H9 (cell line): Measurements from ENCODE around the gene SMNDC1. TPM values are rescaled to one million over a fixed set of nuclear protein-coding genes. Genes with fewer than 3 reads are reported as not detected.

Source experiments
- DNase-seq: peaks from one replicate; pipeline ENCODE4 v3.0.0-alpha.2; 2017
- H2AFZ ChIP-seq: one replicate; pipeline ENCODE4 v1.6.1; 2013; ENCODE audit warnings: mild to moderate bottlenecking, low read length, control low read depth, moderate library complexity
- H2AK5ac ChIP-seq: 2 replicates; pipeline ENCODE4 v1.6.1; 2013; ENCODE audit warnings: low read length, control low read depth, mixed read lengths; ENCODE audit not compliant: insufficient read length
- H2BK120ac ChIP-seq: one replicate; pipeline ENCODE4 v1.6.1; 2013; ENCODE audit warnings: low read depth, mild to moderate bottlenecking, low read length, control low read depth, inconsistent platforms; ENCODE audit not compliant: poor library complexity, severe bottlenecking
- H2BK12ac ChIP-seq: 2 replicates; pipeline ENCODE4 v1.6.1; 2013; ENCODE audit warnings: low read length, control low read depth, mixed read lengths, low read depth; ENCODE audit not compliant: insufficient read length
- H2BK15ac ChIP-seq: 2 replicates; pipeline ENCODE4 v1.6.1; 2013; ENCODE audit warnings: low read depth, low read length, control low read depth
- H2BK20ac ChIP-seq: one replicate; pipeline ENCODE4 v1.6.1; 2013; ENCODE audit warnings: low read depth, mild to moderate bottlenecking, low read length, control low read depth, inconsistent platforms; ENCODE audit not compliant: poor library complexity, severe bottlenecking
- H2BK5ac ChIP-seq: 2 replicates; pipeline ENCODE4 v1.6.1; 2013; ENCODE audit warnings: low read length, control low read depth, mixed read lengths; ENCODE audit not compliant: insufficient read length
- H3K14ac ChIP-seq: 2 replicates; pipeline ENCODE4 v1.6.1; 2013; ENCODE audit warnings: low read length, control low read depth; ENCODE audit not compliant: insufficient read depth
- H3K18ac ChIP-seq: 2 replicates; pipeline ENCODE4 v1.6.1; 2013; ENCODE audit warnings: low read depth, mild to moderate bottlenecking, mixed read lengths, low read length, control low read depth; ENCODE audit not compliant: insufficient read length
- H3K23ac ChIP-seq: 2 replicates; pipeline ENCODE4 v1.6.1; 2013; ENCODE audit warnings: low read length, control low read depth, mixed read lengths, low read depth; ENCODE audit not compliant: insufficient read length
- H3K23me2 ChIP-seq: 2 replicates; pipeline ENCODE4 v1.6.1; 2013; ENCODE audit warnings: low read depth, mild to moderate bottlenecking, mixed read lengths, low read length, control low read depth; ENCODE audit not compliant: insufficient read length, poor library complexity, severe bottlenecking
- H3K27ac ChIP-seq: 2 replicates; pipeline ENCODE4 v1.5.1; 2013; ENCODE audit warnings: low read length, control low read depth, mixed read lengths, low read depth; ENCODE audit not compliant: insufficient read length
- H3K27me3 ChIP-seq: 2 replicates; pipeline ENCODE4 v1.6.1; 2013; ENCODE audit warnings: low read length, control low read depth, inconsistent platforms; ENCODE audit not compliant: insufficient read depth
- H3K4ac ChIP-seq: 2 replicates; pipeline ENCODE4 v1.6.1; 2013; ENCODE audit warnings: low read depth, mild to moderate bottlenecking, control low read depth, inconsistent platforms, low read length, moderate library complexity
- H3K4me1 ChIP-seq: 2 replicates; pipeline ENCODE4 v1.6.1; 2013; ENCODE audit warnings: low read length, control low read depth, inconsistent platforms; ENCODE audit not compliant: insufficient read depth
- H3K4me2 ChIP-seq: 2 replicates; pipeline ENCODE4 v1.6.1; 2013; ENCODE audit warnings: low read length, control low read depth, mixed read lengths; ENCODE audit not compliant: insufficient read length, insufficient read depth
- H3K56ac ChIP-seq: 2 replicates; pipeline ENCODE4 v1.6.1; 2013; ENCODE audit warnings: low read depth, mild to moderate bottlenecking, mixed read lengths, low read length, control low read depth; ENCODE audit not compliant: insufficient read length
- H3K79me1 ChIP-seq: 2 replicates; pipeline ENCODE4 v1.6.1; 2013; ENCODE audit warnings: low read depth, mild to moderate bottlenecking, moderate library complexity, low read length, control low read depth, inconsistent platforms; ENCODE audit not compliant: insufficient read depth, poor library complexity, severe bottlenecking
- H3K79me2 ChIP-seq: 2 replicates; pipeline ENCODE4 v1.6.1; 2013; ENCODE audit warnings: low read length, control low read depth, inconsistent platforms; ENCODE audit not compliant: insufficient read depth
- H3K9ac ChIP-seq: 2 replicates; pipeline ENCODE4 v1.6.1; 2013; ENCODE audit warnings: low read length, control low read depth, mixed read lengths; ENCODE audit not compliant: insufficient read length; ENCODE audit errors: extremely low read depth
- H3K9me3 ChIP-seq: one replicate; pipeline ENCODE4 v1.6.1; 2013; ENCODE audit warnings: low read depth, low read length, inconsistent platforms; ENCODE audit not compliant: control insufficient read depth
- H3T11ph ChIP-seq: one replicate; pipeline ENCODE4 v1.6.1; 2013; ENCODE audit warnings: mild to moderate bottlenecking, low read length, control low read depth, inconsistent platforms
- H4K20me1 ChIP-seq: one replicate; pipeline ENCODE4 v1.6.1; 2013; ENCODE audit not compliant: control insufficient read depth, insufficient read length, insufficient read depth
- H4K5ac ChIP-seq: 2 replicates; pipeline ENCODE4 v1.6.1; 2013; ENCODE audit warnings: low read depth, mild to moderate bottlenecking, mixed read lengths, low read length, control low read depth; ENCODE audit not compliant: insufficient read length
- H4K8ac ChIP-seq: replicated peaks from 2 replicates; pipeline ENCODE4 v1.6.1; 2013; ENCODE audit warnings: low read length, control low read depth, mixed read lengths, low read depth; ENCODE audit not compliant: insufficient read length
- H4K91ac ChIP-seq: 2 replicates; pipeline ENCODE4 v1.6.1; 2013; ENCODE audit warnings: low read depth, mild to moderate bottlenecking, moderate library complexity, mixed read lengths, low read length, control low read depth; ENCODE audit not compliant: insufficient read length
- H3K27ac Mint-ChIP-seq, 3 experiments: 2 replicates in 2 of 3; 3 replicates in 1 of 3; pipeline ENCODE4 v1.8.0; 2020 to 2021; ENCODE audit warnings: mixed read lengths in 3 of 3, mild to moderate bottlenecking in 1 of 3, moderate library complexity in 1 of 3
- H3K27me3 Mint-ChIP-seq: 2 replicates; pipeline ENCODE4 v1.8.0; 2021; ENCODE audit warnings: low read depth, mild to moderate bottlenecking, moderate library complexity, mixed read lengths
- H3K36me3 Mint-ChIP-seq, 3 experiments: 2 replicates in 2 of 3; 3 replicates in 1 of 3; pipeline ENCODE4 v1.8.0; 2020 to 2021; ENCODE audit warnings: low read depth in 3 of 3, mixed read lengths in 3 of 3; ENCODE audit not compliant: insufficient read depth in 1 of 3
- H3K4me1 Mint-ChIP-seq, 2 experiments: 2 replicates each; pipeline ENCODE4 v1.8.0; 2020; ENCODE audit warnings: mixed read lengths in 2 of 2
- H3K4me3 Mint-ChIP-seq, 2 experiments: 2 replicates in 1 of 2; 3 replicates in 1 of 2; pipeline ENCODE4 v1.8.0; 2020 to 2021; ENCODE audit warnings: mild to moderate bottlenecking in 2 of 2, mixed read lengths in 2 of 2, moderate library complexity in 1 of 2
- H3K9me3 Mint-ChIP-seq, 2 experiments: 2 replicates in 1 of 2; 3 replicates in 1 of 2; pipeline ENCODE4 v1.8.0; 2020; ENCODE audit warnings: mild to moderate bottlenecking in 2 of 2, mixed read lengths in 2 of 2, moderate library complexity in 1 of 2
- WGBS: extraction: QIAGEN DNeasy Blood & Tissue Kit; methylation state at CpG from one replicate; pipeline ENCODE4 v1.1.7; 2013; ENCODE audit warnings: missing lambda C conversion rate, low lambda C conversion rate, mixed read lengths; ENCODE audit not compliant: insufficient read length; ENCODE audit errors: extremely low coverage; 5-methylcytosine and 5-hydroxymethylcytosine counted together
- total RNA-seq: library from RNA; stranded (reverse); gene quantifications from 2 replicates; pipeline ENCODE4 v1.2.1, GENCODE V29; 2021
- TF ChIP-seq, protein P1 (sequence below): fragments of 200-600 bp; sonication (generic); conservative IDR thresholded peaks from 3 replicates; pipeline ENCODE4 v1.8.0; 2021; ENCODE audit warnings: antibody characterized with exemption, mild to moderate bottlenecking

Gene SMNDC1
- total RNA-seq, 1 experiment from 2014 or later = 55.7 TPM

DNA sequence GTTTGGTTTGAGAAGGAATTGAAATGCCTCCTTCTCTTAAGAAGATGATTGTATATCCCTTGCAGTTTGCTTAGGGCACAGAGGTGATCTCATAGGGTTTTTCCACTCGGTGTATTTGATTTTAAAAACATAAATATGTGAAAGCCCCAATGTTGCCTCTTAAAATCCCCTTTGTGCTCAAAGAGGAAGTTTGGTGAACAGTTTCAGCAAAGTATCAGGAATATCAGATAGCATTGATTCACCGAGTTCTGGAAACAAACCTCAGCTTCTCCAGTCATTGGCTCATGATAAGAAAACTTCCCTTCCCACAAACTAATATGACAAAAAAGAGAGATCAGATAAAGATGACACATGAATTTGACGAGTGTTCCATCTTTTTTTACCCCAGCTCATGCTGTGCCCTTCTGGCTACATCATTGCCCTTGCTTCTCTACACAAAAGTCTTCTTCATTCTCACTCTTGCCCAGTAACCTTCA is 20.1 kb upstream of the SMNDC1 start:
- no peak overlapping the region for H3K14ac ChIP-seq
- TF ChIP-seq, protein P1, sequence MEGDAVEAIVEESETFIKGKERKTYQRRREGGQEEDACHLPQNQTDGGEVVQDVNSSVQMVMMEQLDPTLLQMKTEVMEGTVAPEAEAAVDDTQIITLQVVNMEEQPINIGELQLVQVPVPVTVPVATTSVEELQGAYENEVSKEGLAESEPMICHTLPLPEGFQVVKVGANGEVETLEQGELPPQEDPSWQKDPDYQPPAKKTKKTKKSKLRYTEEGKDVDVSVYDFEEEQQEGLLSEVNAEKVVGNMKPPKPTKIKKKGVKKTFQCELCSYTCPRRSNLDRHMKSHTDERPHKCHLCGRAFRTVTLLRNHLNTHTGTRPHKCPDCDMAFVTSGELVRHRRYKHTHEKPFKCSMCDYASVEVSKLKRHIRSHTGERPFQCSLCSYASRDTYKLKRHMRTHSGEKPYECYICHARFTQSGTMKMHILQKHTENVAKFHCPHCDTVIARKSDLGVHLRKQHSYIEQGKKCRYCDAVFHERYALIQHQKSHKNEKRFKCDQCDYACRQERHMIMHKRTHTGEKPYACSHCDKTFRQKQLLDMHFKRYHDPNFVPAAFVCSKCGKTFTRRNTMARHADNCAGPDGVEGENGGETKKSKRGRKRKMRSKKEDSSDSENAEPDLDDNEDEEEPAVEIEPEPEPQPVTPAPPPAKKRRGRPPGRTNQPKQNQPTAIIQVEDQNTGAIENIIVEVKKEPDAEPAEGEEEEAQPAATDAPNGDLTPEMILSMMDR = no peak
- H3K36me3 Mint-ChIP-seq = peaks cover 6 to 12% (median 11%) of the 10 kb centered on the region in 3 experiments
- H3K4me2 ChIP-seq = no peak overlapping the region
- peaks cover 4% of the 10 kb centered on the region for H3K27me3 Mint-ChIP-seq
- H3K9me3 Mint-ChIP-seq = peaks cover 19 to 20% of the 10 kb centered on the region in 2 experiments
- H3K27ac ChIP-seq = no peak overlapping the region
- H3T11ph ChIP-seq = no peak overlapping the region
- peaks cover 5% of the 10 kb centered on the region for H3K9me3 ChIP-seq
- H2BK15ac ChIP-seq = no peak overlapping the region
- no peak overlapping the region for H3K56ac ChIP-seq
- no peak overlapping the region for H3K4me3 Mint-ChIP-seq
- H3K23ac ChIP-seq = no peak overlapping the region
- H3K27me3 ChIP-seq = no peaks in the 10 kb centered on the region
- H3K79me2 ChIP-seq = no peaks in the 10 kb centered on the region
- H2BK120ac ChIP-seq = no peak overlapping the region
- H2BK5ac ChIP-seq = no peak overlapping the region
- DNase-seq = no peak
- no peaks in the 10 kb centered on the region for H4K20me1 ChIP-seq
- H4K8ac ChIP-seq = no peak overlapping the region
- no peak overlapping the region for H4K5ac ChIP-seq
- H2BK20ac ChIP-seq = no peak overlapping the region
- H3K27ac Mint-ChIP-seq = no peak overlapping the region
- H3K4me1 ChIP-seq = no peaks in the 10 kb centered on the region
- H2AK5ac ChIP-seq = no peak overlapping the region
- H3K79me1 ChIP-seq = no peaks in the 10 kb centered on the region
- H3K18ac ChIP-seq = no peak overlapping the region
- no peaks in the 10 kb centered on the region; a peak in 1 of 4 replicates for H3K4me1 Mint-ChIP-seq
- H4K91ac ChIP-seq = no peak overlapping the region
- H3K9ac ChIP-seq = no peak overlapping the region
- no peak overlapping the region for H2AFZ ChIP-seq
- H3K23me2 ChIP-seq = no peaks in the 10 kb centered on the region
- no peak overlapping the region for H2BK12ac ChIP-seq
- H3K4ac ChIP-seq = no peak overlapping the region
- WGBS = no CpG with 5 or more reads among the region's 3 CpGs
